Progenitor cell of endocrine pancreas (in vitro differentiated cells): ENCODE results near the gene MESP1. TPM values are rescaled to one million over a fixed set of nuclear protein-coding genes. Genes with fewer than 3 reads are reported as not detected.
"Not testable (repeated sequence)": the region's sequence is repeated elsewhere in the genome, so short reads cannot be mapped to it uniquely, and the experiment has no call there.

Experiments used
- DNase-seq: peaks from one replicate; pipeline ENCODE4 v3.0.0; 2021; ENCODE audit warnings: low spot score; ENCODE audit not compliant: unreplicated experiment
- H3K27ac Mint-ChIP-seq: 2 replicates; pipeline ENCODE4 v1.8.0; 2021; ENCODE audit warnings: mild to moderate bottlenecking, moderate library complexity, mixed read lengths
- H3K27me3 Mint-ChIP-seq: 2 replicates; pipeline ENCODE4 v1.8.0; 2021; ENCODE audit warnings: mixed read lengths
- H3K36me3 Mint-ChIP-seq: 2 replicates; pipeline ENCODE4 v1.8.0; 2022; ENCODE audit warnings: mixed read lengths; ENCODE audit not compliant: insufficient read depth
- H3K4me1 Mint-ChIP-seq: 2 replicates; pipeline ENCODE4 v1.8.0; 2021; ENCODE audit warnings: low read depth, mixed read lengths
- H3K4me3 Mint-ChIP-seq: 2 replicates; pipeline ENCODE4 v1.8.0; 2021; ENCODE audit warnings: low read depth, mild to moderate bottlenecking, moderate library complexity, mixed read lengths
- H3K9me3 Mint-ChIP-seq: 2 replicates; pipeline ENCODE4 v1.8.0; 2021; ENCODE audit warnings: low read depth, mixed read lengths
- CTCF ChIP-seq: fragments of 200-600 bp; sonication (generic); IDR thresholded peaks from one replicate; pipeline ENCODE4 v1.5.0; 2021; ENCODE audit warnings: antibody characterized with exemption, mild to moderate bottlenecking; ENCODE audit not compliant: unreplicated experiment
- total RNA-seq: library from RNA; stranded (reverse); gene quantifications from 2 replicates; pipeline ENCODE4 v1.2.1, GENCODE V29; 2021

MESP1 gene
- total RNA-seq, 1 donor from 2014 or later, result 0.50 TPM

DNA sequence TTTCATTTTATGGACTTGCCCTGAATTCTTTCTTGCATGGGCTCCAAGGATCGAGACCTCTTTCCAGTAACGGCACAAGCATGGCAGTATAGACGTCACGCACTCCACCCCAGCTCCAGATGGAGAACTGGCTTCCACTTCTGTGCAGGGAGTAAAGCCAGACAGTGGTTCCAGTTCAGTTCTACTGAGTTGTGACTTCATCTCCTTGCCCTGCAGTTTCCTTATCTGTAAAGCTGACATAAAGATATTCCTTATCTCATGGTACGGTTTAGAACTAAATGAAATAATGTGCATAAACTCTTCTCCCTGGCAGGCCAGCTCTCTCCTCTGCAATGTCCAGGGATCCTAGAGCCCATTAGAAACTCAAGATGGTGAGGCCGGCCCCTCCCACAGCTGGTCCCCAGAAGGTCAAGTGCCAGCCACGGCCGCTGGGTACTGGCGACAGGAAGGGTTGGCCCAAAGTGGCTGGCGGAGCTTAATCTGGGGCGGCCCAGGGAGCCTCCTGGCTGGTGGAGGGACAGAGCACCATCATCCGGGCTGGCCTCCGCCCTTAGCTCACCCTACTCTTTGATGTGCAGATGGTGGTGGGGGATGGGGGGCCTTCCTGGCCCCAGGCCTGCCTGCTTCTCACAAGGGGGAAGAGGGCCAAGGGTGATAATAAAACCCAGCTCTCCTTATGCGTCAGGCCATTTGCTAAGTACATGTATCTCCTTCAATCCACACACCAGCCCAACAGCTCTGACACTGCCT, 32.2 kb upstream of the MESP1 start:
- H3K36me3 Mint-ChIP-seq, result no peaks in the 10 kb centered on the region
- peaks cover 21% of the 10 kb centered on the region for H3K27me3 Mint-ChIP-seq
- H3K4me3 Mint-ChIP-seq, result no peak overlapping the region
- no peak for DNase-seq
- peaks cover 7% of the 10 kb centered on the region for H3K9me3 Mint-ChIP-seq
- TF ChIP-seq CTCF, result no peak
- H3K4me1 Mint-ChIP-seq, result no peaks in the 10 kb centered on the region
- H3K27ac Mint-ChIP-seq, result no peak overlapping the region

DNA sequence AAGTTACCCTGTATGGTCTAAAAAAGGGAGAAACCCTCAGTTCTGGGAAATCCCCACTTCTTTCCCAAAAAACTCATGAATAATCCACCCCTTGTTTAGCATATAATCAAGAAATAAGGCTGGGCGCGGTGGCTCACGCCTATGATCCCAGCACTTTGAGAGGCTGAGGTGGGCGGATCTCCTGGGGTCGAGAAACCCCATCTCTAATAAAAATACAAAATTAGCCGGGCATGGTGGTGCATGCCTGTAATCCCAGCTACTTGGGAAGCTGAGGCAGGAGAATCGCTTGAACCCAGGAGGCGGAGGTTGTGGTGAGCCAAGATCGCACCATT, 31.5 kb upstream of the MESP1 start:
- H3K36me3 Mint-ChIP-seq, H3K27ac Mint-ChIP-seq, H3K4me1 Mint-ChIP-seq, H3K9me3 Mint-ChIP-seq, DNase-seq, H3K4me3 Mint-ChIP-seq: not testable (repeated sequence)
- peaks cover 28% of the 10 kb centered on the region for H3K27me3 Mint-ChIP-seq

- no peaks in the 10 kb centered on the region for H3K9me3 Mint-ChIP-seq
- H3K4me1 Mint-ChIP-seq, result no peaks in the 10 kb centered on the region
Measured at GRCh38 chr15:89781891-89782618, 31.0 kb upstream of the MESP1 start.

DNA sequence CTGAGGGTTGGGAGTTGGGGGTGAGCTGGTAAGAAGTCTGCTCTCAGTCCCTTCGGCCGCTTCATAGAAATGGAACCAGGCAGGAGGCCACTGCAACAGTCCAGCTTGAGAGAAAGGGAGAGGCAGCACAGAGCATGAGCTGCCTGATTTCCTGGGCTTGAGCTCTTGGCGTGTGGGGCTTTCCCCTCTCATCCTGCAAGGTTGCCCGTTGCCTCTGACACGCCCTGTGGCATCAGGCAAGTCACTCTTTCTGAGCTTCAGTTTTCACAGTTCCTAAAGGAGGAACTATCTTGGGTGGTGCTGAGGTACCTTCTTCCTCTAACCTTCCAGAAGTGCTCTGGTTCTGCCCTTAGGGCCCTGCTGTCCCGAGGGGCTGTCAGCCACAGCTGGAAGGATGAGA, 30.0 kb upstream of the MESP1 start:
- Mint-ChIP-seq H3K9me3 (no peaks in the 10 kb centered on the region), H3K4me1 (no peaks in the 10 kb centered on the region), H3K27ac (no peak overlapping the region), H3K36me3 (no peaks in the 10 kb centered on the region), H3K27me3 (peaks cover 35% of the 10 kb centered on the region), H3K4me3 (no peak overlapping the region)
- no peak for TF ChIP-seq CTCF
- DNase-seq, result no peak

More at GRCh38 chr15:89781891-89782618, 31.0 kb upstream of the MESP1 start:
- peaks cover 33% of the 10 kb centered on the region for H3K27me3 Mint-ChIP-seq
- no peak overlapping the region for H3K4me3 Mint-ChIP-seq
- no peak for DNase-seq
- no peak overlapping the region for H3K27ac Mint-ChIP-seq
- no peaks in the 10 kb centered on the region for H3K36me3 Mint-ChIP-seq
- no peak for TF ChIP-seq CTCF

GRCh38 chr15:89780601-89781000, 29.6 kb upstream of the MESP1 start:
- H3K27ac Mint-ChIP-seq, result no peak overlapping the region
- no peak overlapping the region for H3K4me3 Mint-ChIP-seq
- no peaks in the 10 kb centered on the region for H3K36me3 Mint-ChIP-seq
- no peaks in the 10 kb centered on the region for H3K4me1 Mint-ChIP-seq
- DNase-seq, result no peak
- H3K27me3 Mint-ChIP-seq, result peaks cover 36% of the 10 kb centered on the region
- no peak for TF ChIP-seq CTCF
- H3K9me3 Mint-ChIP-seq, result no peaks in the 10 kb centered on the region

- no peak overlapping the region for H3K27ac Mint-ChIP-seq
- DNase-seq, result no peak
- H3K27me3 Mint-ChIP-seq, result peaks cover 45% of the 10 kb centered on the region
- H3K36me3 Mint-ChIP-seq, result no peaks in the 10 kb centered on the region
- no peak overlapping the region for H3K4me3 Mint-ChIP-seq
- no peaks in the 10 kb centered on the region for H3K9me3 Mint-ChIP-seq
- H3K4me1 Mint-ChIP-seq, result no peaks in the 10 kb centered on the region
- TF ChIP-seq CTCF, result no peak
Measured at GRCh38 chr15:89778861-89779260, 27.8 kb upstream of the MESP1 start.
